CD4-positive, alpha-beta T cell (primary cell): ENCODE data around the gene CXXC5. TPM values are rescaled to one million over a fixed set of nuclear protein-coding genes. Genes with fewer than 3 reads are reported as not detected.

Experiments used
- ATAC-seq: fragments of 200-7000 bp; cut with Tn5 transposase; one replicate; pipeline ENCODE4 v1.10.0; 2022; ENCODE audit warnings: mild to moderate bottlenecking; ENCODE audit not compliant: poor library complexity
- CTCF ChIA-PET: fragments of 350-600 bp; sonication (Branson Sonifier 250); formaldehyde crosslinking; loops from one replicate; lab custom pipeline; 2021; ENCODE audit warnings: antibody characterized with exemption, inconsistent platforms; lab: Charles Lee
- POLR2A ChIA-PET: fragments of 350-600 bp; sonication (Branson Sonifier 250); formaldehyde crosslinking; loops from one replicate; lab custom pipeline; 2021; ENCODE audit warnings: antibody characterized with exemption, inconsistent platforms; lab: Charles Lee
- DNase-seq, 14 experiments: peaks; one replicate each; pipeline ENCODE4 v3.0.0-alpha.2; 2013 to 2020; ENCODE audit warnings: mixed read lengths in 2 of 14
- H3K27ac ChIP-seq, 2 donors: one replicate each; pipeline versions ENCODE4 v1.5.1 to v1.7.0; 2013; ENCODE audit warnings: low read length in 2 of 2, low read depth in 1 of 2, mild to moderate bottlenecking in 1 of 2
- H3K27me3 ChIP-seq, 2 experiments: 1 replicate in 1 of 2; 2 replicates in 1 of 2; pipeline versions ENCODE4 v1.6.1 to v1.7.0; 2013; ENCODE audit warnings: low read length in 2 of 2, control low read depth in 1 of 2, mild to moderate bottlenecking in 1 of 2, moderate library complexity in 1 of 2; ENCODE audit not compliant: insufficient read depth in 2 of 2, control insufficient read depth in 1 of 2
- H3K36me3 ChIP-seq: one replicate; pipeline ENCODE4 v1.6.1; 2013; ENCODE audit warnings: low read length, control low read depth; ENCODE audit not compliant: insufficient read depth
- H3K4me1 ChIP-seq: one replicate; pipeline ENCODE4 v1.6.1; 2013; ENCODE audit warnings: low read length, control low read depth; ENCODE audit not compliant: insufficient read depth
- H3K4me3 ChIP-seq: one replicate; pipeline ENCODE4 v1.5.1; 2013; ENCODE audit warnings: mild to moderate bottlenecking, low read length, moderate library complexity
- H3K9me3 ChIP-seq, 2 experiments: 1 replicate in 1 of 2; 2 replicates in 1 of 2; pipeline versions ENCODE4 v1.6.1 to v1.7.0; 2013; ENCODE audit warnings: low read length in 2 of 2, mild to moderate bottlenecking in 2 of 2, control low read depth in 1 of 2, moderate library complexity in 1 of 2; ENCODE audit not compliant: control insufficient read depth in 1 of 2, insufficient read depth in 1 of 2
- H3K27ac Mint-ChIP-seq: one replicate; pipeline ENCODE4 v1.8.0; 2020; ENCODE audit warnings: mixed read lengths
- H3K27me3 Mint-ChIP-seq: one replicate; pipeline ENCODE4 v1.8.0; 2021; ENCODE audit warnings: mixed read lengths
- H3K36me3 Mint-ChIP-seq: one replicate; pipeline ENCODE4 v1.8.0; 2021; ENCODE audit warnings: low read depth, mixed read lengths
- H3K4me1 Mint-ChIP-seq: one replicate; pipeline ENCODE4 v1.8.0; 2021; ENCODE audit warnings: low read depth, mixed read lengths
- H3K4me3 Mint-ChIP-seq: one replicate; pipeline ENCODE4 v1.8.0; 2020; ENCODE audit warnings: mild to moderate bottlenecking, mixed read lengths
- H3K9me3 Mint-ChIP-seq: one replicate; pipeline ENCODE4 v1.8.0; 2020; ENCODE audit warnings: mixed read lengths
- intact Hi-C, 2 experiments: fragments of 100-400 bp; cut with DNase I in 1 of 2; cut with micrococcal nuclease in 1 of 2; formaldehyde crosslinking; loops; one replicate each; pipeline versions ENCODE4 v1.15.1 to v1.9.0; 2023 to 2025; cut with DNase I, micrococcal nuclease
- total RNA-seq, 174 experiments: library from RNA in 2 of 174; stranded (reverse) in 2 of 174; gene quantifications; one replicate each; pipeline ENCODE4 v1.2.3 and lab custom pipeline; 2021 to 2026
- TF ChIP-seq, protein P1 (sequence below): fragments of 200-600 bp; IDR thresholded peaks from one replicate; pipeline ENCODE4 v1.8.0; 2022; ENCODE audit warnings: antibody characterized with exemption, mild to moderate bottlenecking

Gene CXXC5
- total RNA-seq, 2 experiments from 2014 or later, result 1.9 to 2.7 TPM

DNA sequence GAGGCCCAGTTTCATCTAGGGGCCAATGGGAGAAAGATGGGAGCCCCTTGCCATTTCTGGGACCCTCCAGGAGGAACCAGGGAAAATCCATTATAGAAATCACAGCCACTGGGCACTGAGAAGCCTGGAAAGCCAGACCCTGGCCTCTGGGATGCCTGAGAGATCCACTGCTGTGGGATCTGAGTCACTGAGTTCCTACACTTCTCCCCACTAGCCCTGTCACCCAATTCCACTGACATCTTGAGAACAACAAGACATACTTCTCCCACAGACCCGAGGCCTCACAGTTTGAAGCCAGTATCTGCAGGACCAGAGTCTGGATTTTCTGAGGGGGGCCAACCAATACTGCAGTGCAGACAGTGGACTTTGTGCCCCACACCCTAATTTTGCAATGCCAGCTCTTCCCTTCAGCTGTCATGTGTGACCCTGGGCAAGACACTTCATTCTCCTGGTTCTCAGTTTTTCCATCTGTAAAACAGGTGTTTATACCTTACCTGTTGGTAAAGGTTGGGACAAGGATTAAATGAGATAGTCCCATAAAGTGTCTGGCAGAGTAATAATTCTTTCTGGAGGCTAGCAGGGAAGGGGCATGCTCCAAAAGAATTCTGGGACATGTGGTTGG is 46.5 kb downstream of the CXXC5 start:
- Histone ChIP-seq H3K36me3 (no peaks in the 10 kb centered on the region), H3K27me3 (peaks cover 21 to 22% of the 10 kb centered on the region in 2 experiments), H3K4me1 (peaks cover 21% of the 10 kb centered on the region), H3K9me3 (peaks cover 0 to 8% of the 10 kb centered on the region in 2 experiments), H3K4me3 (no peak overlapping the region), H3K27ac (no peak overlapping the region)
- TF ChIP-seq, protein P1, sequence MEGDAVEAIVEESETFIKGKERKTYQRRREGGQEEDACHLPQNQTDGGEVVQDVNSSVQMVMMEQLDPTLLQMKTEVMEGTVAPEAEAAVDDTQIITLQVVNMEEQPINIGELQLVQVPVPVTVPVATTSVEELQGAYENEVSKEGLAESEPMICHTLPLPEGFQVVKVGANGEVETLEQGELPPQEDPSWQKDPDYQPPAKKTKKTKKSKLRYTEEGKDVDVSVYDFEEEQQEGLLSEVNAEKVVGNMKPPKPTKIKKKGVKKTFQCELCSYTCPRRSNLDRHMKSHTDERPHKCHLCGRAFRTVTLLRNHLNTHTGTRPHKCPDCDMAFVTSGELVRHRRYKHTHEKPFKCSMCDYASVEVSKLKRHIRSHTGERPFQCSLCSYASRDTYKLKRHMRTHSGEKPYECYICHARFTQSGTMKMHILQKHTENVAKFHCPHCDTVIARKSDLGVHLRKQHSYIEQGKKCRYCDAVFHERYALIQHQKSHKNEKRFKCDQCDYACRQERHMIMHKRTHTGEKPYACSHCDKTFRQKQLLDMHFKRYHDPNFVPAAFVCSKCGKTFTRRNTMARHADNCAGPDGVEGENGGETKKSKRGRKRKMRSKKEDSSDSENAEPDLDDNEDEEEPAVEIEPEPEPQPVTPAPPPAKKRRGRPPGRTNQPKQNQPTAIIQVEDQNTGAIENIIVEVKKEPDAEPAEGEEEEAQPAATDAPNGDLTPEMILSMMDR, result no peak
- intact Hi-C loops, result loop anchor here (5.0 to 10.0 kb wide), 2 partner anchors 180 to 272 kb away; no protein-coding TSS in a partner anchor
- POLR2A ChIA-PET, result no interaction called here
- Mint-ChIP-seq H3K27ac (no peak overlapping the region), H3K4me1 (peaks cover 24% of the 10 kb centered on the region), H3K36me3 (no peaks in the 10 kb centered on the region), H3K9me3 (no peaks in the 10 kb centered on the region), H3K4me3 (no peak overlapping the region), H3K27me3 (peaks cover 30% of the 10 kb centered on the region)
- ATAC-seq (no peak), DNase-seq (no peak)
- CTCF ChIA-PET, result no interaction called here

DNA sequence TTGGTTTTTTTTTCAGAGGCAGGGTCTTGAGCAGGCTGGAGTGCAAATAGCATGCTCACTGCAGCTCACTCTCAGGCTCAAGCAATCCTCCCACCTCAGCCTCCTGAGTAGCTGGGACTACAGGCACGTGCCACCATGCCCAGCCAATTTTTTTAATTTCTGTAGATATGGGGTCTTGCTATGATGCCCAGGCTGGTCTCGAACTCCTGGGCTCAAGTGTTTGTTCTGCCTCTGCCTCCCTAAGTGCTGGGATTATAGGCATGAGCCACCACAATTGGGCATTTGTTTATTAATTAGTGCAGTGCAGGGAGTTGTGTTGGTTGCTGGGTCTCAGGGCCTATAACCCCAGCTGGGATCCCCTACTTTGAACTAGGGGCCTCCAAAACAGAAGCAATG is 47.0 kb downstream of the CXXC5 start:
- no peak overlapping the region for H3K27ac ChIP-seq
- Mint-ChIP-seq H3K4me1 (peaks cover 24% of the 10 kb centered on the region), H3K27me3 (peaks cover 30% of the 10 kb centered on the region), H3K9me3 (no peaks in the 10 kb centered on the region), H3K36me3 (no peaks in the 10 kb centered on the region), H3K4me3 (no peak overlapping the region), H3K27ac (no peak overlapping the region)
- H3K36me3 ChIP-seq, result no peaks in the 10 kb centered on the region
- TF ChIP-seq, protein P1, result no peak
- ChIA-PET POLR2A (no interaction called here), CTCF (no interaction called here)
- no peak for ATAC-seq
- H3K4me1 ChIP-seq, result peaks cover 19% of the 10 kb centered on the region
- H3K4me3 ChIP-seq, result no peak overlapping the region
- H3K9me3 ChIP-seq, result peaks cover 0 to 8% of the 10 kb centered on the region in 2 experiments
- no peak for DNase-seq
- H3K27me3 ChIP-seq, result peaks cover 21 to 22% of the 10 kb centered on the region in 2 experiments
- intact Hi-C loops, result loop anchor here in 1 of 2 experiments (10.0 kb wide), 1 partner anchor 180 kb away; no protein-coding TSS in a partner anchor

DNA sequence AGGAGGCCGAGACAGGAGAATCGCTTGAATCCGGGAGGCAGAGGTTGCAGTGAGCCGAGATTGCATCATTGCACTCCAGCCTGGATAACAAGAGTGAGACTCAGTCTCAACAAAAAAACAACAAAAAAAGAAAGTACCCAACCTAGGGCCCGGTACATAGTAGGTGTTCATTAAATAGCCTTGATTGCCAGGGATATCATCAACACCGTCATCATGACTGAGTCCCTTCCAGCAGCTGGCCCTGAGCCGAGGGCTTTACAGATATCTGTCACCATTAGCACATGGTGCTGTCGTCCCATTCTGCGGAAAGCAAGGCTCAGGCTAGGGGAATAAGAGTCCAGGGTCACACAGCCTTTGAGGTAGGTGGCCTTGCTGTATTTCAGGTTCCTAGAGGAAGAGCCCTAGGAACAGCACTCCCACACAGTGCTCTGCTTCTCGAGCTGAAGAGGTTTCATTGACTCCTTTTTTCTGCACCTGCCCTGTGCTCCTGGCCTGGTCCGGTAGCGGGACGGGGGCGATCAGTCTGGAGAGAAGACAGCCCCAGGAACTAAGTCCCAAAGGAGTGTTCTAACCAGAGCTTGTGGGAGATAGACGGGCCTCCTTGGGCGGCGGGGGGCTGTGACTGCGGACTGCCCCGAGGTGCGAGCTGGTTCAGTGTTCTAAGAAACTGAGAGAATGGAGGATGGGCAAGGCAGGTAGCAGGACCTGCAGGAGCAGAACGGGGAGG is 48.2 kb downstream of the CXXC5 start:
- H3K4me3 Mint-ChIP-seq, result peak overlapping the region; percentile 83
- TF ChIP-seq, protein P1, result no peak
- no peak for DNase-seq

More for the DNA sequence above, 48.2 kb downstream of the CXXC5 start:
- ChIA-PET CTCF (no interaction called here), POLR2A (interaction anchor here (1.2 kb wide), 1 partner anchor 14 kb away, joined by 3 read pairs; no protein-coding TSS in a partner anchor)
- H3K9me3 Mint-ChIP-seq, result no peaks in the 10 kb centered on the region
- no peaks in the 10 kb centered on the region for H3K36me3 Mint-ChIP-seq
- ATAC-seq, result no peak
- peaks cover 32% of the 10 kb centered on the region for H3K4me1 Mint-ChIP-seq
- no peak overlapping the region for H3K4me3 ChIP-seq
- intact Hi-C loops, result loop anchor here in 1 of 2 experiments (10.0 kb wide), 1 partner anchor 182 kb away; no protein-coding TSS in a partner anchor
- peaks cover 23% of the 10 kb centered on the region for H3K4me1 ChIP-seq
- H3K36me3 ChIP-seq, result no peaks in the 10 kb centered on the region
- H3K27me3 Mint-ChIP-seq, result peaks cover 37% of the 10 kb centered on the region
- H3K27ac ChIP-seq, result no peak overlapping the region
- H3K27me3 ChIP-seq, result peaks cover 21 to 26% of the 10 kb centered on the region in 2 experiments
- H3K27ac Mint-ChIP-seq, result no peak overlapping the region
- peaks cover 0 to 8% of the 10 kb centered on the region in 2 experiments for H3K9me3 ChIP-seq
